HEK293 (cell line): Measurements from ENCODE around the gene MRPL19.

ENCODE experiments used
- CTCF ChIA-PET: fragments of 350-600 bp; formaldehyde crosslinking; extraction: SDS; loops from one replicate; lab custom pipeline; 2021; ENCODE audit warnings: antibody characterized with exemption; lab: Yijun Ruan, JAX
- POLR2A ChIA-PET: fragments of 300-600 bp; formaldehyde crosslinking; extraction: SDS; loops from one replicate; lab custom pipeline; 2020; ENCODE audit warnings: antibody characterized with exemption, inconsistent platforms; lab: Yijun Ruan, JAX
- H3K27ac ChIP-seq: fragments of 200-500 bp; sonication (Bioruptor generic); 2 replicates; pipeline ENCODE4 v1.5.1; 2014; ENCODE audit warnings: low read depth, low read length, control low read depth, inconsistent platforms; ENCODE audit errors: extremely low read depth
- H3K36me3 ChIP-seq, 2 experiments: fragments of 200-500 bp in 1 of 2; sonication (Bioruptor generic) in 1 of 2; 1 replicate in 1 of 2; 2 replicates in 1 of 2; pipeline ENCODE4 v1.5.1; 2014 to 2017; ENCODE audit warnings: inconsistent platforms in 2 of 2, low read length in 2 of 2; ENCODE audit not compliant: control insufficient read depth in 2 of 2, insufficient read depth in 1 of 2
- H3K4me1 ChIP-seq: fragments of 200-500 bp; sonication (Bioruptor generic); 2 replicates; pipeline ENCODE4 v1.5.1; 2014; ENCODE audit warnings: mild to moderate bottlenecking, low read length, inconsistent platforms; ENCODE audit not compliant: control insufficient read depth, insufficient read depth
- H3K4me3 ChIP-seq: 2 replicates; pipeline ENCODE4 v1.5.1; 2011; ENCODE audit warnings: low read depth, mild to moderate bottlenecking, control low read depth, low read length, moderate library complexity
- H3K9me3 ChIP-seq: fragments of 200-500 bp; sonication (Bioruptor generic); 2 replicates; pipeline ENCODE4 v1.5.1; 2014; ENCODE audit warnings: low read depth, low read length, inconsistent platforms; ENCODE audit not compliant: control insufficient read depth, insufficient read depth
- CTCF ChIP-seq: fragments of 450-650 bp; formaldehyde crosslinking; IDR thresholded peaks from 2 replicates; pipeline ENCODE4 v1.5.1; 2016; ENCODE audit warnings: missing biosample characterization, missing genetic modification characterization
- GFI1B ChIP-seq: fragments of 450-650 bp; formaldehyde crosslinking; IDR thresholded peaks from 2 replicates; pipeline ENCODE4 v1.5.1; 2016; ENCODE audit warnings: missing biosample characterization, missing genetic modification characterization
- KLF9 ChIP-seq: fragments of 450-650 bp; formaldehyde crosslinking; IDR thresholded peaks from 2 replicates; pipeline ENCODE4 v1.5.1; 2016; ENCODE audit warnings: missing biosample characterization, missing genetic modification characterization, low read depth
- SETDB1 ChIP-seq: IDR thresholded peaks from one replicate; pipeline ENCODE4 v1.6.1; 2017; ENCODE audit warnings: mild to moderate bottlenecking, low read length, moderate library complexity, mixed read lengths; ENCODE audit not compliant: insufficient read length
- SP3 ChIP-seq: fragments of 450-650 bp; formaldehyde crosslinking; IDR thresholded peaks from 2 replicates; pipeline ENCODE4 v1.5.1; 2016; ENCODE audit warnings: missing biosample characterization, missing genetic modification characterization
- WT1 ChIP-seq: fragments of 450-650 bp; formaldehyde crosslinking; IDR thresholded peaks from 2 replicates; pipeline ENCODE4 v1.5.1; 2016; ENCODE audit warnings: missing biosample characterization, missing genetic modification characterization
- ZBTB48 ChIP-seq: fragments of 450-650 bp; formaldehyde crosslinking; IDR thresholded peaks from 2 replicates; pipeline ENCODE4 v1.5.1; 2016; ENCODE audit warnings: missing biosample characterization, missing genetic modification characterization
- ZBTB8A ChIP-seq: fragments of 450-650 bp; formaldehyde crosslinking; IDR thresholded peaks from 2 replicates; pipeline ENCODE4 v1.5.1; 2016; ENCODE audit warnings: missing biosample characterization, missing genetic modification characterization
- ZNF19 ChIP-seq: fragments of 450-650 bp; formaldehyde crosslinking; IDR thresholded peaks from 2 replicates; pipeline ENCODE4; 2016; ENCODE audit warnings: missing biosample characterization, missing genetic modification characterization, low read depth
- ZNF223 ChIP-seq: fragments of 450-650 bp; formaldehyde crosslinking; IDR thresholded peaks from 2 replicates; pipeline ENCODE4 v1.5.1; 2016; ENCODE audit warnings: missing biosample characterization, missing genetic modification characterization
- ZNF266 ChIP-seq: fragments of 450-650 bp; formaldehyde crosslinking; IDR thresholded peaks from 2 replicates; pipeline ENCODE4 v1.5.1; 2016; ENCODE audit warnings: missing biosample characterization, missing genetic modification characterization, low read depth
- ZNF280D ChIP-seq: fragments of 450-650 bp; formaldehyde crosslinking; IDR thresholded peaks from 2 replicates; pipeline ENCODE4 v1.5.1; 2016; ENCODE audit warnings: missing biosample characterization, missing genetic modification characterization
- ZNF335 ChIP-seq: fragments of 450-650 bp; formaldehyde crosslinking; conservative IDR thresholded peaks from 2 replicates; pipeline ENCODE4 v1.5.1; 2016; ENCODE audit warnings: missing biosample characterization, missing genetic modification characterization
- ZNF362 ChIP-seq: fragments of 450-650 bp; formaldehyde crosslinking; IDR thresholded peaks from 2 replicates; pipeline ENCODE4 v1.5.1; 2016; ENCODE audit warnings: missing biosample characterization, missing genetic modification characterization
- ZNF48 ChIP-seq: fragments of 450-650 bp; formaldehyde crosslinking; IDR thresholded peaks from 2 replicates; pipeline ENCODE4 v1.5.1; 2016; ENCODE audit warnings: missing biosample characterization, missing genetic modification characterization
- ZNF571 ChIP-seq: fragments of 450-650 bp; formaldehyde crosslinking; IDR thresholded peaks from 2 replicates; pipeline ENCODE4 v1.5.0; 2017; ENCODE audit warnings: missing biosample characterization, missing genetic modification characterization
- ZNF645 ChIP-seq: fragments of 450-650 bp; formaldehyde crosslinking; IDR thresholded peaks from 2 replicates; pipeline ENCODE4; 2016; ENCODE audit warnings: missing biosample characterization, missing genetic modification characterization
- ZNF654 ChIP-seq: fragments of 450-650 bp; formaldehyde crosslinking; IDR thresholded peaks from 2 replicates; pipeline ENCODE4 v1.5.1; 2016; ENCODE audit warnings: low read depth, missing biosample characterization, missing genetic modification characterization
- ZNF660 ChIP-seq: fragments of 450-650 bp; IDR thresholded peaks from 2 replicates; pipeline ENCODE4 v1.5.1; 2018; ENCODE audit warnings: missing biosample characterization, mild to moderate bottlenecking, missing genetic modification characterization
- ZNF701 ChIP-seq: fragments of 450-650 bp; formaldehyde crosslinking; IDR thresholded peaks from 2 replicates; pipeline ENCODE4 v1.5.1; 2016; ENCODE audit warnings: missing biosample characterization, missing genetic modification characterization
- ZNF768 ChIP-seq: fragments of 450-650 bp; formaldehyde crosslinking; IDR thresholded peaks from 2 replicates; pipeline ENCODE4 v1.5.1; 2018; ENCODE audit warnings: missing biosample characterization, mild to moderate bottlenecking, missing genetic modification characterization
- ZNF830 ChIP-seq: fragments of 450-650 bp; IDR thresholded peaks from 2 replicates; pipeline ENCODE4 v1.5.0; 2018; ENCODE audit warnings: missing biosample characterization, missing genetic modification characterization, low read depth, mild to moderate bottlenecking, moderate library complexity
- ZSCAN16 ChIP-seq: fragments of 450-650 bp; formaldehyde crosslinking; IDR thresholded peaks from 2 replicates; pipeline ENCODE4 v1.5.1; 2016; ENCODE audit warnings: missing biosample characterization, missing genetic modification characterization
- ZSCAN23 ChIP-seq: fragments of 450-650 bp; formaldehyde crosslinking; IDR thresholded peaks from 2 replicates; pipeline ENCODE4 v1.5.1; 2016; ENCODE audit warnings: missing biosample characterization, missing genetic modification characterization

MRPL19 gene

GRCh38 chr2:75640621-75641121 is 5.9 kb upstream of the MRPL19 start:
- Histone ChIP-seq H3K4me3 (no peak overlapping the region), H3K27ac (no peak overlapping the region), H3K9me3 (no peaks in the 10 kb centered on the region), H3K36me3 (no peaks in the 10 kb centered on the region), H3K4me1 (no peaks in the 10 kb centered on the region)
- CTCF ChIA-PET, result interaction anchor here (0.5 to 4.5 kb wide), 26 partner anchors 9 to 960 kb away, joined by 3 to 45 read pairs (median 3); no protein-coding TSS in a partner anchor
- TF ChIP-seq ZNF830 (tag by site-specific recombination) (no peak), ZNF335 (tag by site-specific recombination) (0 out of 2 replicates have a peak, but pooled peaks have one; percentile 15), ZNF362 (tag by site-specific recombination) (peak; percentile 64; the same call in 1 of the 2 replicates), ZBTB8A (tag by site-specific recombination) (no peak), CTCF (peak; percentile 75), ZNF660 (tag by site-specific recombination) (0 out of 2 replicates have a peak, but pooled peaks have one; percentile 42), ZSCAN23 (tag by site-specific recombination) (no peak), ZNF48 (tag by site-specific recombination) (no peak), ZNF654 (tag by site-specific recombination) (peak; percentile 87)
- POLR2A ChIA-PET, result no interaction called here

GRCh38 chr2:75641587-75641986 is 5.0 kb upstream of the MRPL19 start:
- Histone ChIP-seq H3K4me1 (no peaks in the 10 kb centered on the region), H3K9me3 (no peaks in the 10 kb centered on the region), H3K36me3 (no peaks in the 10 kb centered on the region), H3K4me3 (no peak overlapping the region), H3K27ac (no peak overlapping the region)
- TF ChIP-seq CTCF (no peak), GFI1B (no peak), ZNF223 (no peak), ZBTB48 (tag by site-specific recombination) (no peak), ZNF280D (tag by site-specific recombination) (no peak), ZNF571 (tag by site-specific recombination) (no peak), SP3 (tag by site-specific recombination) (no peak), ZNF768 (tag by site-specific recombination) (no peak), ZNF266 (no peak), ZNF645 (no peak), SETDB1 (no peak), KLF9 (tag by site-specific recombination) (no peak), ZNF19 (no peak), WT1 (no peak), ZNF335 (tag by site-specific recombination) (no peak), ZSCAN16 (no peak), ZNF701 (tag by site-specific recombination) (no peak)
- ChIA-PET CTCF (interaction anchor here (0.8 to 3.7 kb wide), 8 partner anchors 9 to 959 kb away, joined by 3 to 45 read pairs (median 6); no protein-coding TSS in a partner anchor), POLR2A (no interaction called here)
